Measurements from ENCODE around the gene ZNF664.

The ZNF664 gene

DNA sequence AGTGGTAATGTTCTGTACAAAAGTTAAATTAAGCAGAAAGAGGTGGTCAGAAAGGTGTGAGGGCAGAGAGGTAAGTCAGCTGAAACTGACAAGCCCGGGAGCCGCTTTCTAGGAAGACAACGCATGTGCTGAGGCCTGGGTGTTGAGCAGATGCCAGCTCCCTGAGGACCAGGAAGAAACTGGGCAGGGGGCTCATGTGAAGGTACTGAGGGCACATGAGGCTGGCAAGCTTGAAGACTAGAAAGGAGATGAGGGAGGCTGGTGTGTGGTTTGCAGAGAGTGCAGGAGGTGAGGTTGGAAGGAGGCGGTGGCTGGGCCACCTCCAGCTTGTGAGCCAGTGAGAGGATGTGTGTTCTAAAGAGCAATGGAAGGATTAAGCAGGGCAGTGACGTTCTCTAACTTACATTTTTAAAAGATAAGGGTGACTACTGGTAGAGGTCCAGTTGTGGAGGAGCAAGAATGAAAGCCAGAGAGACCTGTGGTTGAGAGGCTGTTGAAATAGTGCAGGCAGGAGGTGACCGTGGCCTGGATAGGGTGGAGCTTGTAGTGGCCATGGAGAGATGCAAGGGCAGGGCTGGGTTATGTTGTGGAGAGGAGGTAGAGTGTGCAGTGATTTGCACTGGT is 29.1 kb downstream of the ZNF664 start:
- Histone ChIP-seq H3K27me3 (replicated peaks; ENCODE audit: control insufficient read depth, insufficient read depth, low read length) (no peaks in the 10 kb centered on the region), H3K4me3 (replicated peaks; ENCODE audit: low read depth, low read length) (no peak overlapping the region), H3K36me3 (ENCODE audit: control insufficient read depth, insufficient read depth, low read length) (peaks cover 6% of the 10 kb centered on the region)
- DNase-seq (ENCODE audit: extremely low read depth, insufficient read length): no peak
- TF ChIP-seq, protein P1, sequence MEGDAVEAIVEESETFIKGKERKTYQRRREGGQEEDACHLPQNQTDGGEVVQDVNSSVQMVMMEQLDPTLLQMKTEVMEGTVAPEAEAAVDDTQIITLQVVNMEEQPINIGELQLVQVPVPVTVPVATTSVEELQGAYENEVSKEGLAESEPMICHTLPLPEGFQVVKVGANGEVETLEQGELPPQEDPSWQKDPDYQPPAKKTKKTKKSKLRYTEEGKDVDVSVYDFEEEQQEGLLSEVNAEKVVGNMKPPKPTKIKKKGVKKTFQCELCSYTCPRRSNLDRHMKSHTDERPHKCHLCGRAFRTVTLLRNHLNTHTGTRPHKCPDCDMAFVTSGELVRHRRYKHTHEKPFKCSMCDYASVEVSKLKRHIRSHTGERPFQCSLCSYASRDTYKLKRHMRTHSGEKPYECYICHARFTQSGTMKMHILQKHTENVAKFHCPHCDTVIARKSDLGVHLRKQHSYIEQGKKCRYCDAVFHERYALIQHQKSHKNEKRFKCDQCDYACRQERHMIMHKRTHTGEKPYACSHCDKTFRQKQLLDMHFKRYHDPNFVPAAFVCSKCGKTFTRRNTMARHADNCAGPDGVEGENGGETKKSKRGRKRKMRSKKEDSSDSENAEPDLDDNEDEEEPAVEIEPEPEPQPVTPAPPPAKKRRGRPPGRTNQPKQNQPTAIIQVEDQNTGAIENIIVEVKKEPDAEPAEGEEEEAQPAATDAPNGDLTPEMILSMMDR (IDR thresholded peaks at IDR 0.05; ENCODE audit: insufficient read depth, low read length, poor library complexity, severe bottlenecking): no peak

DNA sequence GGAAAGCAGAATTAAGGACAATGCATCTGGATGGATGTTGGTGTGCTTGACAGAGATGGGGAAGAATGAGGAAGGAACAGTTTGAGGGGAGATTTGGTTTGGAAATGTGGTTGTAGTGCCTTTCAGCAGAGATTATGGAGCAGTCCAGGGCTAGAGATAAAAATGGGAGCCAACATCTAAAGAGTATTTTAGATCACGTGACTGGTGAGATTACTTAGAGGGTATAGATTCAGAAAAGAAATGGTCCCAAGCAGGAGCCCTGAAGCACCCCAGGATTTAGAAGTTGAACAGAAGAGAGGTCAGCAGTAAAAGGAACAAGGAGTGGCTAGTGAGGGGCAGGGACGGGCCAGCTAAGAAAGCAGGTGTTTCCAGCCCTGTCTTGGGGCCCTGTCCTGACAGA is 29.6 kb downstream of the ZNF664 start:
- TF ChIP-seq, protein P1 (IDR thresholded peaks at IDR 0.05; ENCODE audit: insufficient read depth, low read length, poor library complexity, severe bottlenecking): no peak
- no peak overlapping the region for H3K4me3 ChIP-seq (replicated peaks; ENCODE audit: low read depth, low read length)
- H3K27me3 ChIP-seq (replicated peaks; ENCODE audit: control insufficient read depth, insufficient read depth, low read length): no peaks in the 10 kb centered on the region
- no peak for DNase-seq (ENCODE audit: extremely low read depth, insufficient read length)
- peaks cover 6% of the 10 kb centered on the region for H3K36me3 ChIP-seq (ENCODE audit: control insufficient read depth, insufficient read depth, low read length)

DNA sequence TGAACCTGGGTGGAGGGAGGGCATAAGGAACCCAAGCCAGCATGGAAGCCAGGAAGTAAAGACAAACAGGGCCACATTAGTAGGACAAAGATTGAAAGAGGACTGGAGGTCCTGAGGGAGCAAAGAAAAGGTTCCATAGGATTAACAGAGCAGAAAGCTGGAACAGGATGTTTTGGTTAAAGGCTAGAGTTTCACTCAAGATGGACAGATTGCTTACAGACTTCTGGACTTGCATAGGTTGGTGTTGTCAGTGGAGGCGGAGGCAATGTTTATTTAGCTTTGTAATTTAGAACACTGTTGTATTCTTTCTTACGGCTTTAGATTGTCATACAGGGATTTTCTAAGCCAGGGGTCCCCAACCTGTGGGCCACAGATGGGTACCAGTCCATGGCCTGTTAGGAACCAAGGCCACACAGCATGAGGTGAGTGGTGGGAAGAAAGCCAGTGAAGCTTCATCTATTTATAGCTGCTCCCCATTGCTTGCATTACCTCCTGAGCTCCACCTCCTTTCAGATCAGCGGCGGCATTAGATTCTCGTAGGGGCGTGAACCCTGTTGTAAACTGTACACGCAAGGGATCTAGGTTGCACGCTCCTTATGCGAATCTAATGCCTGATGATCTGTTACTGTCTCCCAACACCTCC is 31.3 kb downstream of the ZNF664 start:
- peaks cover 6% of the 10 kb centered on the region for H3K36me3 ChIP-seq (ENCODE audit: control insufficient read depth, insufficient read depth, low read length)
- no peak overlapping the region for H3K4me3 ChIP-seq (replicated peaks; ENCODE audit: low read depth, low read length)
- H3K27me3 ChIP-seq (replicated peaks; ENCODE audit: control insufficient read depth, insufficient read depth, low read length): no peaks in the 10 kb centered on the region
- TF ChIP-seq, protein P1 (IDR thresholded peaks at IDR 0.05; ENCODE audit: insufficient read depth, low read length, poor library complexity, severe bottlenecking): no peak
- no peak for DNase-seq (ENCODE audit: extremely low read depth, insufficient read length)

DNA sequence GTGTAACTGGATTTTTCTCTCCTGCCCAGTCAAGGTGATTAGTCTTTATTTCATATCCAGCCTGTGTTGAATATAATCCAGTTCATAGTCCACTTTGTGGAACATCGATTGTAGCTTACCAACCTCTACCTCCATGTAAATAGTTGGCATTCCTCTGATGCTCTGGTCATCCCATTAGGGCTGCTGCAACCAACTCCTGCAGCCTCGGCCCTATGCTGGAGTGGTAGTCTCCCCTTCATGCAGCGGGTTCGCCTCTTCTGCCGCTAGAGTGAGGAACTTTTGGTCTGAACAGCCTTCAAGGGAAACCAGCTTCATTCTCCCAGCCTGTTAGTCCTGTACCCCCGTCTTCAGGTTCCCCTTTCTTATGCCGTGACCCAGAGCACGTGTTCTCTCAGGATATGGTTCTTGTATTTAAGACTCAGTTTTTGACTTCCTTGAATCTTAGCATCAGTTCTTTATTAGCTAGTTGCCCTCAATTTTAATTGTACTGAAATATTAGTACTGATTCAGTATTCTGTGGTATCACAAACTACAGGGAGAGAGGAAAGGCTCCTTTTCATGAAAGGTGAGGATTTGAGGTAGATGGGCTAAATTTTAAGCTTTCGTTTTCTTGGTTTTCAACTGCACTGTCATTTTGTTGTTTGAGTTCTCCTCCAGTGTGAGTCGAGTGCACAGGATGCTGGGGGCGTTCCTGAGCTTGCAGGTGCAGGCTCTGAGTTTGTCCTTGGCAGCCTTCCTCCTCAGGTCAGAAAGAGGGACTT is 33.2 kb downstream of the ZNF664 start:
- TF ChIP-seq, protein P1 (IDR thresholded peaks at IDR 0.05; ENCODE audit: insufficient read depth, low read length, poor library complexity, severe bottlenecking): no peak
- Histone ChIP-seq H3K36me3 (ENCODE audit: control insufficient read depth, insufficient read depth, low read length) (peaks cover 5% of the 10 kb centered on the region), H3K4me3 (replicated peaks; ENCODE audit: low read depth, low read length) (no peak overlapping the region), H3K27me3 (replicated peaks; ENCODE audit: control insufficient read depth, insufficient read depth, low read length) (no peaks in the 10 kb centered on the region)
- DNase-seq (ENCODE audit: extremely low read depth, insufficient read length): no peak

DNA sequence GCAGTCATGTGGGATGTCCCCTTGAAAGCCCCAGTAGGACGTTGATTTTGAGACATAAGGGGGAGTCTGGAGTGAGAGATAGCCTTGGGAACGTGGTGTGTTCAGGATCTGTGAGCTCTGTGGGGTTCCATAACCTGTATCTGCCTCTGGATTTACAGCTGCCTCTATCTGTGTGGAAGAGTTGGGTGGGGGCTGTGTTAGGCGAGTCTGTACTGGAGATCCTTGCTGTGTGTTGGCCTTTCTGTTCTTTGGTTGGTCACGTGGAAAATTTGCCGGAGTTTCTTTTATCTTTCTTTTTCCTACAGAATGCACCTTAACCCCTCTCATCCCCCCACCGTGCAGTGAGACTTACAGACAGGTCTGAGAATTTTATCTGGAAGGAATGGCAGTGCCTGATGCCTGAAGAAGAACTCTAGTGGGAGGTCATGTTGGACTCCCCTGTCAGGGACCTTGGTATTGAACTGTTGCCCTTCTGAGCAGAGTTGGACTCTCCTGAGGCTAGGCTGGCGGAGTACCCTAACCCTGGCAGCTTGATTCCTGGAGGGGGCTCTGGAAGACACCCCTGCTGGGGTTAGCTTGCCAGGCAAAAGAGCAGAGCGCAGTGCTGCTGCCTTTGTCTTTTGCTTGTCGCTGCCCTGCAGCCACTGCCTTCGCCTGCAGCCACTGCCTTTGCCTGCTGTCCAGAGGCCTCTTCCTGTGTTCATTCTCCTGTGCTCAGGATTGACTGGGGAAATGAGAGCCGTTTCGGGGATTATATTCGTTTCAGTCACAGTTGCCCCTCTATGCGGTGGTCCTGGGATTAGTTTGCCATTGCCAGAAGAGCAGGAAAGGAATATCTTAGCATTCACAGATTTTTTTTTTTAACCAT is 34.1 kb downstream of the ZNF664 start:
- Histone ChIP-seq H3K4me3 (replicated peaks; ENCODE audit: low read depth, low read length) (no peak overlapping the region), H3K27me3 (replicated peaks; ENCODE audit: control insufficient read depth, insufficient read depth, low read length) (no peaks in the 10 kb centered on the region), H3K36me3 (ENCODE audit: control insufficient read depth, insufficient read depth, low read length) (peaks cover 7% of the 10 kb centered on the region)
- TF ChIP-seq, protein P1 (IDR thresholded peaks at IDR 0.05; ENCODE audit: insufficient read depth, low read length, poor library complexity, severe bottlenecking): no peak
- no peak for DNase-seq (ENCODE audit: extremely low read depth, insufficient read length)

All from GM06990 (cell line).